GM12878 (cell line): Measurements from ENCODE around the gene TCF4. TPM values are rescaled to one million over a fixed set of nuclear protein-coding genes. Genes with fewer than 3 reads are reported as not detected.

Experiments
- ATAC-seq: fragments of 200-7000 bp; cut with Tn5 transposase; 3 replicates; pipeline ENCODE4 v1.9.1; 2020; ENCODE audit warnings: mild to moderate bottlenecking, moderate library complexity
- BruUV-seq: library from RNA; stranded (reverse); fragments of 400-500 nt; replicated peaks from 2 replicates; lab custom pipeline; 2021; lab: Mats Ljungman, UMichigan
- CTCF ChIA-PET: fragments of 300-600 bp; sonication (Branson Sonifier 250); formaldehyde crosslinking; extraction: SDS; loops from one replicate; lab custom pipeline; 2021; ENCODE audit warnings: inconsistent platforms; lab: Yijun Ruan, JAX
- POLR2A ChIA-PET: fragments of 350-600 bp; formaldehyde crosslinking; extraction: SDS; loops from one replicate; lab custom pipeline; 2021; ENCODE audit warnings: inconsistent platforms; lab: Charles Lee
- RAD21 ChIA-PET: fragments of 300-600 bp; sonication (Branson Sonifier 250); formaldehyde crosslinking; loops from one replicate; lab custom pipeline; 2023; ENCODE audit warnings: antibody characterized with exemption; ENCODE audit not compliant: unreplicated experiment; lab: Charles Lee
- SMC1A ChIA-PET: fragments of 300-600 bp; sonication (Branson Sonifier 250); formaldehyde crosslinking; loops from one replicate; lab custom pipeline; 2023; ENCODE audit not compliant: unreplicated experiment, uncharacterized antibody; lab: Charles Lee
- DNase-seq: peaks from one replicate; pipeline ENCODE4 v3.0.0-alpha.2; 2011; ENCODE audit warnings: low read depth, low spot score
- FAIRE-seq: peaks from 3 replicates; lab custom pipeline; 2011; peaks lifted over from hg19 to GRCh38; lab: Jason Lieb, UNC
- H2AFZ ChIP-seq: 2 replicates; pipeline ENCODE4 v1.6.0; 2011; ENCODE audit warnings: low read depth, low read length, control low read depth; ENCODE audit not compliant: control insufficient read depth
- H3K27ac ChIP-seq: 2 replicates; pipeline ENCODE4 v1.5.1; 2011; ENCODE audit warnings: control low read depth; ENCODE audit not compliant: control insufficient read depth, insufficient read depth
- H3K27me3 ChIP-seq, 2 experiments: replicated peaks in 1 of 2; 2 replicates each; pipeline versions ENCODE4 v1.6.0 to v1.6.1; 2011; ENCODE audit warnings: low read length in 1 of 2; ENCODE audit not compliant: control insufficient read depth in 2 of 2, insufficient read depth in 2 of 2
- H3K36me3 ChIP-seq, 2 experiments: 2 replicates each; pipeline ENCODE4 v1.5.1; 2011; ENCODE audit warnings: low read length in 1 of 2; ENCODE audit not compliant: control insufficient read depth in 2 of 2, insufficient read depth in 2 of 2
- H3K4me1 ChIP-seq: 2 replicates; pipeline ENCODE4 v1.6.1; 2011; ENCODE audit warnings: mild to moderate bottlenecking, low read length, moderate library complexity, mixed read lengths; ENCODE audit not compliant: control insufficient read depth, insufficient read depth
- H3K4me2 ChIP-seq: 2 replicates; pipeline ENCODE4 v1.6.0; 2011; ENCODE audit warnings: control low read depth; ENCODE audit not compliant: control insufficient read depth, insufficient read depth
- H3K4me3 ChIP-seq: fragments of 200-600 bp; sonication (generic); 2 replicates; pipeline ENCODE4 v1.5.1; 2016
- H3K79me2 ChIP-seq: 2 replicates; pipeline ENCODE4 v1.6.0; 2011; ENCODE audit warnings: low read length; ENCODE audit not compliant: control insufficient read depth, insufficient read depth
- H3K9ac ChIP-seq: 2 replicates; pipeline ENCODE4 v1.8.0; 2011; ENCODE audit warnings: low read length, control low read depth, mixed read lengths; ENCODE audit not compliant: control insufficient read depth, insufficient read depth
- H3K9me3 ChIP-seq: replicated peaks from 3 replicates; pipeline ENCODE4 v1.5.1; 2011; ENCODE audit warnings: mild to moderate bottlenecking, low read length; ENCODE audit not compliant: control insufficient read depth, insufficient read depth
- H4K20me1 ChIP-seq: 2 replicates; pipeline ENCODE4 v1.6.0; 2011; ENCODE audit not compliant: control insufficient read depth, insufficient read depth
- ASH2L ChIP-seq: fragments of 300-600, 200-600 bp; sonication (generic); IDR thresholded peaks from 2 replicates; pipeline ENCODE4 v1.6.1; 2017; ENCODE audit warnings: low read depth, mild to moderate bottlenecking, borderline replicate concordance
- BMI1 ChIP-seq: fragments of 450-650 bp; IDR thresholded peaks from 2 replicates; pipeline ENCODE4 v1.6.1; 2016; ENCODE audit warnings: mild to moderate bottlenecking, moderate library complexity, borderline replicate concordance
- CHD1 ChIP-seq: IDR thresholded peaks from 2 replicates; pipeline ENCODE4 v1.6.1; 2012; ENCODE audit warnings: low read depth, low read length, improper control_type of control experiment
- EP300 ChIP-seq, 2 experiments: fragments of 150-350 bp in 1 of 2; IDR thresholded peaks; 2 replicates each; pipeline ENCODE4 v1.6.1; 2011 to 2012; ENCODE audit warnings: low read depth in 2 of 2, low read length in 2 of 2, borderline replicate concordance in 1 of 2, improper control_type of control experiment in 1 of 2, inconsistent platforms in 1 of 2; ENCODE audit not compliant: control insufficient read depth in 1 of 2
- FOS ChIP-seq: IDR thresholded peaks from 3 replicates; pipeline ENCODE4 v1.6.1; 2011; ENCODE audit warnings: borderline replicate concordance; ENCODE audit not compliant: insufficient read length; ENCODE audit errors: extremely low read depth
- IKZF1 ChIP-seq: fragments of 450-650 bp; conservative IDR thresholded peaks from 2 replicates; pipeline ENCODE4 v1.6.1; 2017; ENCODE audit warnings: antibody characterized with exemption, mild to moderate bottlenecking
- JUND ChIP-seq: IDR thresholded peaks from 2 replicates; pipeline ENCODE4 v1.6.1; 2012; ENCODE audit warnings: low read depth, mild to moderate bottlenecking, low read length, improper control_type of control experiment, moderate library complexity
- MYB ChIP-seq: fragments of 150-350 bp; IDR thresholded peaks from 2 replicates; pipeline ENCODE4 v1.6.1; 2014; ENCODE audit warnings: mild to moderate bottlenecking, low read depth, low read length, borderline replicate concordance
- NRF1 ChIP-seq: conservative IDR thresholded peaks from 2 replicates; pipeline ENCODE4 v1.6.1; 2011; ENCODE audit warnings: mild to moderate bottlenecking, low read depth, low read length, improper control_type of control experiment
- PML ChIP-seq: IDR thresholded peaks from 2 replicates; pipeline ENCODE4 v1.6.1; 2012; ENCODE audit warnings: low read length, inconsistent platforms
- RB1 ChIP-seq: fragments of 450-650 bp; formaldehyde crosslinking; IDR thresholded peaks from 2 replicates; pipeline ENCODE4 v1.6.1; 2017; ENCODE audit warnings: mild to moderate bottlenecking, borderline replicate concordance
- YBX1 ChIP-seq: fragments of 450-650 bp; IDR thresholded peaks from 2 replicates; pipeline ENCODE4 v1.6.1; 2016; ENCODE audit warnings: antibody characterized with exemption
- ZBTB11 ChIP-seq: fragments of 450-650 bp; formaldehyde crosslinking; IDR thresholded peaks from 2 replicates; pipeline ENCODE4 v1.5.0; 2022; ENCODE audit warnings: mild to moderate bottlenecking, missing genetic modification characterization
- ZBTB40 ChIP-seq: fragments of 450-650 bp; IDR thresholded peaks from 2 replicates; pipeline ENCODE4 v1.6.1; 2016; ENCODE audit warnings: mild to moderate bottlenecking, moderate library complexity, borderline replicate concordance
- ZNF24 ChIP-seq: fragments of 450-650 bp; IDR thresholded peaks from 2 replicates; pipeline ENCODE4 v1.6.1; 2017; ENCODE audit warnings: antibody characterized with exemption, mild to moderate bottlenecking
- ZZZ3 ChIP-seq: IDR thresholded peaks from 2 replicates; pipeline ENCODE4 v1.6.1; 2011; ENCODE audit warnings: low read depth; ENCODE audit not compliant: control insufficient read depth, insufficient read length
- WGBS: methylation state at CpG from one replicate; pipeline ENCODE4 v1.1.6; 2016; ENCODE audit warnings: low lambda C conversion rate; ENCODE audit not compliant: insufficient replicate concordance, insufficient coverage; ENCODE audit errors: missing lambda C conversion rate; 5-methylcytosine and 5-hydroxymethylcytosine counted together
- in situ Hi-C: fragments of 300-500 bp; cut with MboI; formaldehyde crosslinking; loops from 9 replicates; pipeline ENCODE4 v1.14.3; 2018; ENCODE audit warnings: mixed read lengths
- intact Hi-C: fragments of 100-400 bp; cut with micrococcal nuclease; formaldehyde crosslinking; loops from one replicate; pipeline ENCODE4 v1.14.2; 2022; ENCODE audit not compliant: unreplicated experiment
- polyA plus RNA-seq, 11 experiments: library from polyadenylated mRNA; depleted of rRNA in 4 of 11; unstranded in 6 of 11; stranded (reverse) in 5 of 11; fragments of >200 nt; fragmentation: Nextera tagmentation in 4 of 11; fragmentation: Illumina TruSeq in 1 of 11; extraction: Ambion mirVana in 4 of 11; extraction: Trizol in 1 of 11; gene quantifications; 1 replicate in 1 of 11; 2 replicates in 10 of 11; pipeline versions ENCODE4 v1.2.1 to v1.2.3, GENCODE V29; 2011 to 2016; ENCODE audit warnings: inconsistent platforms in 2 of 11, missing spikeins in 2 of 11, low read depth in 1 of 11
- total RNA-seq, 4 experiments: library from RNA; depleted of rRNA in 3 of 4; stranded (reverse); fragments of >200 nt in 3 of 4; fragmentation: Illumina TruSeq in 1 of 4; extraction: Trizol in 1 of 4; gene quantifications; 2 replicates each; pipeline versions ENCODE4 v1.2.1 to v1.2.3, GENCODE V29; 2013 to 2021

TCF4 gene
- total and polyA plus RNA-seq, 10 of the 15 experiments (the other 5 are each of a cell fraction or from before 2014, with no cell fraction given): 15.2 to 94.0 (median 31.5) TPM

- TF ChIP-seq ZBTB11 (CRISPR knock-in tag) (no peak), CHD1 (no peak), IKZF1 (no peak), JUND (no peak), BMI1 (no peak)
- TF ChIP-seq, all 136 proteins: peak for 0
Observed at GRCh38 chr18:55228707-55229106, 359.3 kb downstream of the TCF4 start (continued).

- no peaks in the 10 kb centered on the region for H4K20me1 ChIP-seq
- no peak for DNase-seq
- ChIA-PET CTCF (interaction anchor here (1.2 to 1.7 kb wide), 2 partner anchors 16 to 47 kb away, joined by 3 to 12 read pairs; no protein-coding TSS in a partner anchor), POLR2A (no interaction called here), RAD21 (no interaction called here), SMC1A (no interaction called here)
- H2AFZ ChIP-seq: no peak overlapping the region
- no peaks in the 10 kb centered on the region for H3K9me3 ChIP-seq
- no TSS peak for BruUV-seq
- in situ Hi-C loops: no loop called here
- FAIRE-seq: no peak
- H3K79me2 ChIP-seq: no peaks in the 10 kb centered on the region
- WGBS: 96% methylated on average over 6 of the region's 6 CpGs
- intact Hi-C loops: loop anchor here (10.0 kb wide), 1 partner anchor 133 kb away; no protein-coding TSS in a partner anchor
- H3K4me3 ChIP-seq: no peak overlapping the region
- H3K36me3 ChIP-seq: peaks cover 18 to 27% of the 10 kb centered on the region in 2 experiments
- ATAC-seq: no peak
- no peaks in the 10 kb centered on the region for H3K4me1 ChIP-seq
- no peak overlapping the region for H3K4me2 ChIP-seq
- no peak overlapping the region for H3K9ac ChIP-seq
- no peaks in the 10 kb centered on the region for H3K27me3 ChIP-seq
- no peak overlapping the region for H3K27ac ChIP-seq
- no peak for TF ChIP-seq FOS
- TF ChIP-seq CHD1: no peak
- TF ChIP-seq NRF1: no peak
- no peak for TF ChIP-seq ASH2L
- TF ChIP-seq ZZZ3: no peak
- no peak for TF ChIP-seq YBX1
- TF ChIP-seq MYB: no peak
- TF ChIP-seq PML: no peak
- no peak for TF ChIP-seq ZNF24
- no peak for TF ChIP-seq RB1
- TF ChIP-seq ZBTB40: no peak
- TF ChIP-seq EP300 (IDR thresholded peaks at IDR 0.05; ENCODE audit: borderline replicate concordance in 1 of 2, control insufficient read depth in 1 of 2, low read depth in 2 of 2, low read length in 2 of 2): no peak
Observed at GRCh38 chr18:55228191-55228590, 359.8 kb downstream of the TCF4 start.
